HepG2 (cell line): Measurements from ENCODE around the gene LAMTOR3. TPM values are rescaled to one million over a fixed set of nuclear protein-coding genes. Genes with fewer than 3 reads are reported as not detected.

Experiments used
- ATAC-seq: fragments of 200-7000 bp; cut with Tn5 transposase; 3 replicates; pipeline ENCODE4 v1.9.1; 2020; ENCODE audit warnings: mild to moderate bottlenecking, moderate library complexity
- BruUV-seq: library from RNA; stranded (reverse); fragments of 400-500 nt; replicated peaks from 2 replicates; lab custom pipeline; 2021; lab: Mats Ljungman, UMichigan
- CTCF ChIA-PET: fragments of 300-600 bp; formaldehyde crosslinking; extraction: SDS; loops from one replicate; lab custom pipeline; 2021; ENCODE audit warnings: low total read pairs, inconsistent platforms, low intra/inter-chr PET ratio; lab: Yijun Ruan, JAX
- POLR2A ChIA-PET: fragments of 350-600 bp; sonication (Branson Sonifier 250); formaldehyde crosslinking; loops from one replicate; lab custom pipeline; 2020; ENCODE audit warnings: antibody characterized with exemption, inconsistent platforms; lab: Yijun Ruan, JAX
- DNase-seq: peaks from one replicate; pipeline ENCODE4 v3.0.0-alpha.2; 2015; ENCODE audit warnings: low spot score
- FAIRE-seq: peaks from 3 replicates; lab custom pipeline; 2011; peaks lifted over from hg19 to GRCh38; lab: Jason Lieb, UNC
- H2AFZ ChIP-seq: one replicate; pipeline ENCODE4 v1.6.1; 2011; ENCODE audit warnings: low read length, inconsistent platforms
- H3K27ac ChIP-seq: fragments of 300-600 bp; 3 replicates; pipeline ENCODE4 v1.8.0; 2011; ENCODE audit warnings: mixed run types, mild to moderate bottlenecking, mixed read lengths, low read length, inconsistent platforms; ENCODE audit not compliant: insufficient read depth; ENCODE audit errors: extremely low read length
- H3K27me3 ChIP-seq, 2 experiments: fragments of 200-600 bp in 1 of 2; 2 replicates in 1 of 2; 3 replicates in 1 of 2; pipeline versions ENCODE4 v1.6.0 to v1.8.0; 2011; ENCODE audit warnings: low read length in 2 of 2, mild to moderate bottlenecking in 2 of 2, moderate library complexity in 2 of 2, inconsistent platforms in 1 of 2; ENCODE audit not compliant: insufficient read depth in 2 of 2, control insufficient read depth in 1 of 2
- H3K36me3 ChIP-seq, 2 experiments: fragments of 200-600 bp in 1 of 2; replicated peaks in 1 of 2; 2 replicates in 1 of 2; 3 replicates in 1 of 2; pipeline versions ENCODE4 v1.5.1 to v1.8.0; 2011; ENCODE audit warnings: low read length in 2 of 2, inconsistent platforms in 1 of 2; ENCODE audit not compliant: insufficient read depth in 2 of 2, control insufficient read depth in 1 of 2
- H3K4me1 ChIP-seq: 2 replicates; pipeline ENCODE4 v1.5.1; 2012; ENCODE audit warnings: low read length, inconsistent platforms; ENCODE audit not compliant: insufficient read depth
- H3K4me2 ChIP-seq: 2 replicates; pipeline ENCODE4 v1.6.0; 2011; ENCODE audit warnings: low read depth, low read length, inconsistent platforms
- H3K4me3 ChIP-seq, 3 experiments: fragments of 200-600 bp in 1 of 3; sonication (generic), shearing (Covaris generic) in 1 of 3; replicated peaks in 1 of 3; 2 replicates each; pipeline ENCODE4 v1.5.1; 2011 to 2016; ENCODE audit warnings: low read length in 3 of 3, inconsistent platforms in 2 of 3, low read depth in 2 of 3, mild to moderate bottlenecking in 2 of 3, control low read depth in 1 of 3, mixed read lengths in 1 of 3; ENCODE audit not compliant: insufficient read depth in 1 of 3
- H3K79me2 ChIP-seq: one replicate; pipeline ENCODE4 v1.6.1; 2011; ENCODE audit warnings: low read length, inconsistent platforms; ENCODE audit not compliant: insufficient read depth
- H3K9ac ChIP-seq: 2 replicates; pipeline ENCODE4 v1.6.0; 2011; ENCODE audit warnings: mild to moderate bottlenecking, low read depth, low read length, inconsistent platforms; ENCODE audit not compliant: insufficient read depth
- H3K9me3 ChIP-seq: 2 replicates; pipeline ENCODE4 v1.5.1; 2012; ENCODE audit warnings: mild to moderate bottlenecking, low read length
- H4K20me1 ChIP-seq: 2 replicates; pipeline ENCODE4 v1.6.0; 2011; ENCODE audit warnings: inconsistent platforms, mild to moderate bottlenecking, low read length, moderate library complexity; ENCODE audit not compliant: insufficient read depth
- ATM ChIP-seq: fragments of 450-650 bp; IDR thresholded peaks from 2 replicates; pipeline ENCODE4 v1.7.1; 2017; ENCODE audit warnings: mild to moderate bottlenecking, borderline replicate concordance
- NR2C2 ChIP-seq: sonication (generic); formaldehyde crosslinking; IDR thresholded peaks from 2 replicates; pipeline ENCODE4 v1.4.0; 2020; ENCODE audit warnings: missing genetic modification reagents, mild to moderate bottlenecking, moderate library complexity, borderline replicate concordance
- ZHX2 ChIP-seq, 2 experiments: sonication (generic) in 1 of 2; formaldehyde crosslinking in 1 of 2; IDR thresholded peaks; 2 replicates each; pipeline versions ENCODE4 v1.6.1 to v1.9.0; 2014 to 2022; ENCODE audit warnings: antibody characterized with exemption in 1 of 2, borderline replicate concordance in 1 of 2, inconsistent platforms in 1 of 2, low read depth in 1 of 2, missing genetic modification reagents in 1 of 2
- ZMYM2 ChIP-seq: sonication (generic); formaldehyde crosslinking; IDR thresholded peaks from 2 replicates; pipeline ENCODE4 v1.8.0; 2022; ENCODE audit warnings: mild to moderate bottlenecking, missing genetic modification reagents
- ZNF12 ChIP-seq: sonication (generic); formaldehyde crosslinking; IDR thresholded peaks from 2 replicates; pipeline ENCODE4 v1.5.0; 2020; ENCODE audit warnings: missing genetic modification reagents
- ZSCAN12 ChIP-seq: sonication (generic); formaldehyde crosslinking; IDR thresholded peaks from 2 replicates; pipeline ENCODE4 v1.9.0; 2021; ENCODE audit warnings: mild to moderate bottlenecking, missing genetic modification reagents
- WGBS: methylation state at CpG from one replicate; pipeline ENCODE4 v1.1.6; 2017; ENCODE audit warnings: low lambda C conversion rate; 5-methylcytosine and 5-hydroxymethylcytosine counted together
- in situ Hi-C: cut with HindIII; loops from 2 replicates; pipeline ENCODE4 v1.10.0; 2017; ENCODE audit warnings: low pct_unique_long_range_greater_than_20kb; ENCODE audit not compliant: extremely low pct_ligation_motif_present
- intact Hi-C: fragments of 100-400 bp; cut with micrococcal nuclease; formaldehyde crosslinking; loops from one replicate; pipeline ENCODE4 v1.10.0; 2022; ENCODE audit not compliant: unreplicated experiment
- polyA plus RNA-seq, 8 experiments: library from polyadenylated mRNA; depleted of rRNA in 3 of 8; stranded (reverse) in 7 of 8; unstranded in 1 of 8; fragments of >200 nt; fragmentation: Illumina TruSeq in 4 of 8; extraction: Trizol in 4 of 8; gene quantifications; 2 replicates each; pipeline versions ENCODE4 v1.2.1 to v1.2.3, GENCODE V29; 2011 to 2016; ENCODE audit warnings: low read depth in 4 of 8, missing spikeins in 1 of 8, mixed read lengths in 1 of 8; ENCODE audit not compliant: insufficient read depth in 1 of 8
- total RNA-seq, 5 experiments: library from RNA; depleted of rRNA; stranded (reverse); fragments of >200 nt; fragmentation: Illumina TruSeq; extraction: Trizol; gene quantifications; 2 replicates each; pipeline ENCODE4 v1.2.3, GENCODE V29; 2016; ENCODE audit warnings: low read depth in 1 of 5

Gene LAMTOR3
- total and polyA plus RNA-seq, 2 of the 13 experiments (the other 11 are each of a cell fraction or from before 2014, with no cell fraction given) = 47.6 to 49.1 TPM

- no peaks in the 10 kb centered on the region for H3K4me1 ChIP-seq
- no peak overlapping the region for H3K4me2 ChIP-seq
- H3K36me3 ChIP-seq = no peaks in the 10 kb centered on the region
- H3K9ac ChIP-seq = no peak overlapping the region
- no peak overlapping the region for H3K27ac ChIP-seq
- peaks cover 0 to 15% of the 10 kb centered on the region in 2 experiments; a peak in 2 of 5 replicates for H3K27me3 ChIP-seq
- no TSS peak for BruUV-seq
- no peak for ATAC-seq
- H3K79me2 ChIP-seq = no peaks in the 10 kb centered on the region
- no peak for DNase-seq
- in situ Hi-C loops = no loop called here
- H4K20me1 ChIP-seq = no peaks in the 10 kb centered on the region
- intact Hi-C loops = no loop called here
- WGBS = 18% methylated on average over 7 of the region's 7 CpGs
- peak; percentile 92 for TF ChIP-seq ZNF12 (CRISPR knock-in tag)
- TF ChIP-seq ZMYM2 (CRISPR knock-in tag) = no peak
- no peak for TF ChIP-seq ZSCAN12 (CRISPR knock-in tag)
- no peak for TF ChIP-seq NR2C2 (CRISPR knock-in tag)
- TF ChIP-seq ATM = no peak
- no peak for TF ChIP-seq ZHX2 (IDR thresholded peaks at IDR 0.05; ENCODE audit: low read depth)
- TF ChIP-seq ZHX2 (CRISPR knock-in tag; IDR thresholded peaks at IDR 0.05; ENCODE audit: borderline replicate concordance) = no peak
- H2AFZ ChIP-seq = no peak overlapping the region
- no peak for FAIRE-seq
- no peaks in the 10 kb centered on the region for H3K9me3 ChIP-seq
- ChIA-PET CTCF (no interaction called here), POLR2A (no interaction called here)
- no peak overlapping the region for H3K4me3 ChIP-seq
Observed at GRCh38 chr4:99834569-99834968, 59.7 kb downstream of the LAMTOR3 start.
